Sigmoid colon (tissue), 4 donors: ENCODE data around the gene TIMM50.

Experiments
- CTCF ChIP-seq, 4 experiments: fragments of 450-650 bp in 3 of 4; fragments of 200-600 bp in 1 of 4; IDR thresholded peaks; one replicate each; pipeline ENCODE4 v1.5.1; 2016 to 2019; ENCODE audit warnings: antibody characterized with exemption in 4 of 4, mild to moderate bottlenecking in 3 of 4, moderate library complexity in 2 of 4
- EP300 ChIP-seq, 4 donors: sonication (generic); formaldehyde crosslinking; IDR thresholded peaks; one replicate each; pipeline ENCODE4 v1.6.1; 2017; ENCODE audit warnings: antibody characterized with exemption in 4 of 4
- POLR2AphosphoS5 ChIP-seq, 4 donors: sonication (generic); formaldehyde crosslinking; IDR thresholded peaks; one replicate each; pipeline ENCODE4 v1.6.1; 2017; ENCODE audit warnings: antibody characterized with exemption in 4 of 4

- TF ChIP-seq CTCF (IDR thresholded peaks at IDR 0.05) = no peak
- no peak for TF ChIP-seq EP300 (IDR thresholded peaks at IDR 0.05)
- no peak for TF ChIP-seq POLR2AphosphoS5 (IDR thresholded peaks at IDR 0.05)
These were observed 18.4 kb downstream of the TIMM50 start, which contains the start of gene DLL3 for GRCh38 chr19:39498798-39499642.
